Endothelial cell of umbilical vein (primary cell): ENCODE results near the gene AVL9. TPM values are rescaled to one million over a fixed set of nuclear protein-coding genes. Genes with fewer than 3 reads are reported as not detected.
"Not testable (repeated sequence)": the region's sequence is repeated elsewhere in the genome, so short reads cannot be mapped to it uniquely, and the experiment has no call there.

Experiments used
- BruUV-seq: library from RNA; stranded (reverse); fragments of 400-500 nt; replicated peaks from 2 replicates; lab custom pipeline; 2021; lab: Mats Ljungman, UMichigan
- CTCF ChIA-PET: fragments of 300-600, 350-600 bp; sonication (Branson Sonifier 250); formaldehyde crosslinking; loops from one replicate; lab custom pipeline; 2021; ENCODE audit warnings: antibody characterized with exemption, inconsistent platforms; lab: Charles Lee
- POLR2A ChIA-PET: fragments of 300-600, 350-600 bp; sonication (Branson Sonifier 250); formaldehyde crosslinking; loops from one replicate; lab custom pipeline; 2021; ENCODE audit warnings: antibody characterized with exemption, inconsistent platforms; lab: Charles Lee
- DNase-seq: peaks from one replicate; pipeline ENCODE4 v3.0.0-alpha.2; 2011; ENCODE audit warnings: low read depth, low spot score
- FAIRE-seq: peaks from 2 replicates; lab custom pipeline; 2011; peaks lifted over from hg19 to GRCh38; lab: Jason Lieb, UNC
- H2AFZ ChIP-seq: 2 replicates; pipeline ENCODE4 v1.6.0; 2012; ENCODE audit warnings: low read depth, low read length, control low read depth, inconsistent platforms
- H3K27ac ChIP-seq: 2 replicates; pipeline ENCODE4 v1.5.1; 2011; ENCODE audit warnings: low read depth, mild to moderate bottlenecking, control low read depth, low read length, moderate library complexity; ENCODE audit not compliant: insufficient read depth
- H3K27me3 ChIP-seq, 2 experiments: 2 replicates each; pipeline versions ENCODE4 v1.6.0 to v1.6.1; 2011; ENCODE audit warnings: low read length in 2 of 2, mixed read lengths in 1 of 2; ENCODE audit not compliant: control insufficient read depth in 2 of 2, insufficient read depth in 2 of 2
- H3K36me3 ChIP-seq, 2 experiments: 2 replicates in 1 of 2; 3 replicates in 1 of 2; pipeline ENCODE4 v1.5.1; 2011; ENCODE audit warnings: low read length in 2 of 2, mild to moderate bottlenecking in 1 of 2, moderate library complexity in 1 of 2; ENCODE audit not compliant: control insufficient read depth in 2 of 2, insufficient read depth in 2 of 2; ENCODE audit errors: extremely low read depth in 1 of 2
- H3K4me1 ChIP-seq: 3 replicates; pipeline ENCODE4 v1.5.1; 2011; ENCODE audit warnings: mild to moderate bottlenecking, low read length; ENCODE audit not compliant: control insufficient read depth, insufficient read depth; ENCODE audit errors: extremely low read depth
- H3K4me2 ChIP-seq: 2 replicates; pipeline ENCODE4 v1.6.1; 2011; ENCODE audit warnings: low read length, control low read depth, mixed read lengths; ENCODE audit not compliant: insufficient read depth
- H3K4me3 ChIP-seq, 3 experiments: fragments of 200-600 bp in 1 of 3; sonication (generic), shearing (Covaris generic) in 1 of 3; replicated peaks in 1 of 3; 2 replicates each; pipeline ENCODE4 v1.5.1; 2011 to 2016; ENCODE audit warnings: control low read depth in 3 of 3, low read length in 3 of 3, mild to moderate bottlenecking in 2 of 3, inconsistent platforms in 1 of 3, low read depth in 1 of 3, moderate library complexity in 1 of 3; ENCODE audit not compliant: insufficient read depth in 1 of 3
- H3K79me2 ChIP-seq: 2 replicates; pipeline ENCODE4 v1.6.0; 2012; ENCODE audit warnings: low read length, inconsistent platforms; ENCODE audit not compliant: control insufficient read depth, insufficient read depth
- H3K9ac ChIP-seq: replicated peaks from 2 replicates; pipeline ENCODE3; 2011; ENCODE audit warnings: low read length, control low read depth; ENCODE audit not compliant: insufficient read depth; ENCODE audit errors: extremely low read depth
- H3K9me1 ChIP-seq: replicated peaks from 3 replicates; pipeline ENCODE4 v1.6.0; 2011; ENCODE audit warnings: mild to moderate bottlenecking, low read length; ENCODE audit not compliant: control insufficient read depth, insufficient read depth; ENCODE audit errors: extremely low read depth
- H3K9me3 ChIP-seq: replicated peaks from 2 replicates; pipeline ENCODE4 v1.5.1; 2012; ENCODE audit warnings: low read length, inconsistent platforms; ENCODE audit not compliant: control insufficient read depth, insufficient read depth
- H4K20me1 ChIP-seq: replicated peaks from 2 replicates; pipeline ENCODE3; 2011; ENCODE audit warnings: mild to moderate bottlenecking, low read length; ENCODE audit not compliant: control insufficient read depth, insufficient read depth; ENCODE audit errors: extremely low read depth
- CTCF ChIP-seq, 2 donors: IDR thresholded peaks; 1 replicate in 1 of 2; 2 replicates in 1 of 2; pipeline ENCODE4 v1.5.1; 2011; ENCODE audit warnings: low read length in 2 of 2, mild to moderate bottlenecking in 2 of 2, moderate library complexity in 2 of 2, control low read depth in 1 of 2, inconsistent platforms in 1 of 2, low read depth in 1 of 2; ENCODE audit not compliant: insufficient read depth in 1 of 2; ENCODE audit errors: extremely low read depth in 1 of 2
- EZH2 ChIP-seq: IDR thresholded peaks from 2 replicates; pipeline ENCODE4 v1.6.1; 2012; ENCODE audit warnings: borderline replicate concordance, low read depth, mild to moderate bottlenecking, moderate library complexity, low read length, inconsistent platforms; ENCODE audit not compliant: severe bottlenecking
- FOS ChIP-seq: IDR thresholded peaks from 2 replicates; pipeline ENCODE4 v1.6.1; 2011; ENCODE audit warnings: mild to moderate bottlenecking, low read length, moderate library complexity, borderline replicate concordance; ENCODE audit not compliant: insufficient read depth
- GATA2 ChIP-seq: IDR thresholded peaks from 2 replicates; pipeline ENCODE4 v1.7.0; 2011; ENCODE audit warnings: low read depth, mild to moderate bottlenecking, moderate library complexity, mixed read lengths, low read length; ENCODE audit not compliant: insufficient read length, insufficient read depth
- JUN ChIP-seq: IDR thresholded peaks from 2 replicates; pipeline ENCODE4 v1.6.1; 2011; ENCODE audit warnings: borderline replicate concordance, low read depth; ENCODE audit not compliant: insufficient read length, insufficient read depth
- MAX ChIP-seq: IDR thresholded peaks from 2 replicates; pipeline ENCODE4 v1.6.1; 2011; ENCODE audit not compliant: insufficient read depth, insufficient read length
- MYC ChIP-seq: IDR thresholded peaks from one replicate; pipeline ENCODE4 v1.6.1; 2011; ENCODE audit warnings: mild to moderate bottlenecking, low read depth, low read length
- POLR2A ChIP-seq: IDR thresholded peaks from 2 replicates; pipeline ENCODE4 v1.6.1; 2012; ENCODE audit warnings: low read depth, mild to moderate bottlenecking, control low read depth, low read length
- POLR2AphosphoS5 ChIP-seq: IDR thresholded peaks from 2 replicates; pipeline ENCODE4 v1.6.1; 2012; ENCODE audit warnings: low read depth, mild to moderate bottlenecking, control low read depth, low read length, moderate library complexity; ENCODE audit not compliant: insufficient read depth
- dilution Hi-C: fragments of 300-500 bp; cut with MboI; formaldehyde crosslinking; loops from one replicate; pipeline ENCODE4 v1.15.0; 2019; ENCODE audit warnings: low sequenced_read_pairs; ENCODE audit not compliant: extremely low pct_ligation_motif_present
- intact Hi-C: fragments of 100-400 bp; cut with micrococcal nuclease; formaldehyde crosslinking; loops from one replicate; pipeline ENCODE4 v1.10.0; 2022
- polyA plus RNA-seq, 4 experiments: library from polyadenylated mRNA; depleted of rRNA in 3 of 4; stranded (reverse) in 3 of 4; unstranded in 1 of 4; fragments of >200 nt; gene quantifications; 2 replicates each; pipeline versions ENCODE4 v1.2.1 to v1.2.3, GENCODE V29; 2011 to 2012; ENCODE audit warnings: missing spikeins in 1 of 4
- total RNA-seq: library from RNA; stranded (reverse); gene quantifications from 2 replicates; pipeline ENCODE4 v1.2.3, GENCODE V29; 2021

Gene AVL9
- total and polyA plus RNA-seq, 2 donors (not counting 3 experiments of a cell fraction or from before 2014, with no cell fraction given) = 12.7 to 42.5 TPM

- no peak overlapping the region for H3K4me2 ChIP-seq
- FAIRE-seq (no peak), DNase-seq (no peak)
- POLR2A ChIA-PET = no interaction called here
- H3K9me1 ChIP-seq = no peaks in the 10 kb centered on the region
- no peaks in the 10 kb centered on the region for H3K27me3 ChIP-seq
- H3K4me3 ChIP-seq = no peak overlapping the region
- intact Hi-C loops = no loop called here
- H3K9ac ChIP-seq = no peak overlapping the region
- no peaks in the 10 kb centered on the region for H3K79me2 ChIP-seq
- H3K9me3 ChIP-seq = no peaks in the 10 kb centered on the region
- dilution Hi-C loops = no loop called here
- H3K36me3 ChIP-seq = no peaks in the 10 kb centered on the region
- no peak overlapping the region for H3K27ac ChIP-seq
- BruUV-seq = no TSS peak
- no peaks in the 10 kb centered on the region for H4K20me1 ChIP-seq
- CTCF ChIA-PET = no interaction called here
- TF ChIP-seq EZH2 = no peak
- TF ChIP-seq JUN = no peak
- TF ChIP-seq CTCF (IDR thresholded peaks at IDR 0.05; ENCODE audit: extremely low read depth in 1 of 2, insufficient read depth in 1 of 2, low read depth in 1 of 2, low read length in 2 of 2) = no peak
- TF ChIP-seq FOS = no peak
- no peak for TF ChIP-seq MAX
- no peak for TF ChIP-seq POLR2AphosphoS5
- TF ChIP-seq POLR2A = no peak
- no peak for TF ChIP-seq MYC
- no peak for TF ChIP-seq GATA2
- no peak overlapping the region for H2AFZ ChIP-seq
- H3K4me1 ChIP-seq = no peaks in the 10 kb centered on the region
Measured at GRCh38 chr7:32462977-32463376, 32.3 kb upstream of the AVL9 start.

- H3K9ac ChIP-seq, H4K20me1 ChIP-seq, H3K36me3 ChIP-seq, intact Hi-C loops, H3K79me2 ChIP-seq, H3K4me1 ChIP-seq, H3K27ac ChIP-seq, BruUV-seq, H3K4me2 ChIP-seq, CTCF ChIA-PET, H3K9me3 ChIP-seq, POLR2A ChIA-PET, FAIRE-seq, H3K9me1 ChIP-seq, H3K4me3 ChIP-seq, H2AFZ ChIP-seq, DNase-seq, dilution Hi-C loops, H3K27me3 ChIP-seq: not testable (repeated sequence)
Measured at GRCh38 chr7:32464641-32465416, 30.5 kb upstream of the AVL9 start.

- CTCF ChIA-PET, H3K4me2 ChIP-seq, H3K9me3 ChIP-seq, H3K36me3 ChIP-seq, H3K79me2 ChIP-seq, H2AFZ ChIP-seq, POLR2A ChIA-PET, H3K27ac ChIP-seq, H3K27me3 ChIP-seq, DNase-seq, H3K4me1 ChIP-seq, H3K4me3 ChIP-seq, intact Hi-C loops, BruUV-seq, FAIRE-seq, H3K9me1 ChIP-seq, dilution Hi-C loops, H4K20me1 ChIP-seq, H3K9ac ChIP-seq: not testable (repeated sequence)
Measured at GRCh38 chr7:32470004-32470403, 25.3 kb upstream of the AVL9 start.
